NCI-H2107 treated with DMSO at 0.1 percent for 48 hours (cell line): ENCODE measurements around the gene GPR63.

Source experiments
- DNase-seq: peaks from one replicate; lab custom pipeline; 2025; ENCODE audit not compliant: unreplicated experiment; lab: John Stamatoyannopoulos, UW

Gene GPR63

DNA sequence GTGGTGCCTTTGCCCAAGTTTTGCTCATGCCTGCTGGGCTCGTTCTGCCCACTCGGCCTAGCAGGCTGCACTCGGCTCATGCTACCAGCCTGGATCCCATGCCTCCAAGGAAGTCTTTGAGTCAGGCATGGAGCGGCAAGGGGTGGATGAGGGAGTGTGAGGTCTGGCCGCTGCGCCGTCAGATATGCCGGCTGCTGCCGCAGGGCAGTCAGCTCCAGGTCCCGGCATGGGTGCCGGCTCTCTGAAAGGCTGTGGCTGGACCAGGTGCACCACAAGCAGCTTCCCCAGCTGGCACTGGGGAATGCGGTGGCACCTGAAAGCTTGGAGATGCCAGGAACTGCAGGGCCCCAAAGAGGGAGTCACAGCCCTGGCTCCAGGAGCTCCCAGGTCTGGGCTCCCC is 75.5 kb downstream of the GPR63 start:
- DNase-seq: no peak

- no peak for DNase-seq
These were observed 77.1 kb downstream of the GPR63 start for GRCh38 chr6:96760153-96760687.

DNA sequence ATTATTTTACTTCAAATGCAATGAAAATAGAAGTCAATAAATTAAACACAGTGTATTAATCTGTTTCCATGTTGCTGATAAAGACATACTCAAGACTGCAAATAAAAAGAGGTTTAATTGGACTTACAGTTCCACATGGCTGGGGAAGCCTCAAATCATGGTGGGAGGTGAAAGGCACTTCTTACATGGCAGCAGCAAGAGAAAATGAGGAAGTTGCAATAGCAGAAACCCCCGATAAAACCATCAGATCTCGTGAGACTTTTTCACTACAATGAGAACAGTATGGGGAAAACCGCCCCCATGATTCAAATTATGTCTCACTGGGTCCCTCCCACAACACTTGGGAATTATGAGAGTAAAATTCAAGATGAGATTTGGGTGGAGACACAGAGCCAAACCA is 82.2 kb downstream of the GPR63 start:
- DNase-seq: no peak

DNA sequence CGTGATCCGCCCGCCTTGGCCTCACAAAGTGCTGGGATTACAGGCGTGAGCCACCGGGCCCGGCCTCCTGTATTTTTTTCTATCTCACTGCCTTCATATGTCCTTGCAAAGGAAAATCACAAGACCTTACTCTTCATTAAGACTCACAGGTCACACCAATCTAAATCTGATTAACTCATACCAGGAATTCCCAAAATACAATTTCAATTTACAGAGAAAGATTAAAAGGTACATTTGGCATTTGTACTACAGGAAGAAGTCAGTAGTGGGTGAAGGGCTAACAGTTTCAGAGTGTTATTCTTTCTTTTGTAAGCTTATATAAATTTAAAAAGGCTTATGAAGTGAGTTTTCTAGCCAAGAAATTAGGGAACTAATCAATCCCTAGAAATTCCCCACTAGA is 87.4 kb downstream of the GPR63 start:
- no peak for DNase-seq
